IMR-90 (cell line): ENCODE measurements around the gene PLSCR3. TPM values are rescaled to one million over a fixed set of nuclear protein-coding genes. Genes with fewer than 3 reads are reported as not detected.

Source experiments
- ATAC-seq: fragments of 200-7000 bp; cut with Tn5 transposase; 2 replicates; pipeline ENCODE4 v1.9.1; 2020; ENCODE audit warnings: low read depth, mild to moderate bottlenecking, moderate library complexity
- BruUV-seq: library from RNA; stranded (reverse); fragments of 400-500 nt; replicated peaks from 2 replicates; lab custom pipeline; 2021; lab: Mats Ljungman, UMichigan
- CTCF ChIA-PET: fragments of 300-600 bp; formaldehyde crosslinking; extraction: SDS; loops from one replicate; lab custom pipeline; 2021; ENCODE audit warnings: antibody characterized with exemption; lab: Yijun Ruan, JAX
- POLR2A ChIA-PET: fragments of 300-600 bp; sonication (Branson Sonifier 250); formaldehyde crosslinking; loops from one replicate; lab custom pipeline; 2022; ENCODE audit warnings: antibody characterized with exemption; ENCODE audit not compliant: unreplicated experiment; lab: Charles Lee
- DNase-seq: peaks from one replicate; pipeline ENCODE4 v3.0.0; 2013
- H2AFZ ChIP-seq: replicated peaks from 2 replicates; pipeline ENCODE3; 2013; ENCODE audit warnings: low read length, mild to moderate bottlenecking; ENCODE audit not compliant: poor library complexity
- H2AK5ac ChIP-seq: 2 replicates; pipeline ENCODE4 v1.6.1; 2013; ENCODE audit warnings: low read depth, low read length, inconsistent platforms
- H2AK9ac ChIP-seq: replicated peaks from 2 replicates; pipeline ENCODE3; 2013; ENCODE audit warnings: mild to moderate bottlenecking, low read depth, low read length, moderate library complexity; ENCODE audit not compliant: poor library complexity
- H2BK120ac ChIP-seq: 2 replicates; pipeline ENCODE4 v1.6.1; 2013; ENCODE audit warnings: low read depth, low read length, inconsistent platforms
- H2BK15ac ChIP-seq: 3 replicates; pipeline ENCODE4 v1.6.1; 2013; ENCODE audit warnings: low read depth, low read length, inconsistent platforms
- H2BK20ac ChIP-seq: 2 replicates; pipeline ENCODE4 v1.6.1; 2013; ENCODE audit warnings: low read depth, mild to moderate bottlenecking, inconsistent platforms, low read length, moderate library complexity
- H2BK5ac ChIP-seq: 2 replicates; pipeline ENCODE4 v1.6.1; 2013; ENCODE audit warnings: mild to moderate bottlenecking, low read depth, low read length, inconsistent platforms; ENCODE audit not compliant: poor library complexity, severe bottlenecking
- H3K14ac ChIP-seq: replicated peaks from 2 replicates; pipeline ENCODE4 v1.6.1; 2013; ENCODE audit warnings: low read depth, low read length, inconsistent platforms
- H3K18ac ChIP-seq: 2 replicates; pipeline ENCODE4 v1.6.1; 2013; ENCODE audit warnings: low read depth, low read length, control low read depth
- H3K23ac ChIP-seq: 2 replicates; pipeline ENCODE4 v1.6.1; 2013; ENCODE audit warnings: low read depth, low read length, inconsistent platforms
- H3K27ac ChIP-seq: 2 replicates; pipeline ENCODE4 v1.5.1; 2013; ENCODE audit warnings: mild to moderate bottlenecking, control low read depth, low read length; ENCODE audit not compliant: insufficient read depth
- H3K27me3 ChIP-seq: 2 replicates; pipeline ENCODE4 v1.6.1; 2013; ENCODE audit warnings: low read length; ENCODE audit not compliant: control insufficient read depth, insufficient read depth
- H3K36me3 ChIP-seq: 2 replicates; pipeline ENCODE4 v1.6.1; 2013; ENCODE audit warnings: low read length, mixed read lengths; ENCODE audit not compliant: control insufficient read depth, insufficient read depth
- H3K4ac ChIP-seq: 2 replicates; pipeline ENCODE4 v1.6.1; 2013; ENCODE audit warnings: low read depth, low read length, inconsistent platforms
- H3K4me1 ChIP-seq: 2 replicates; pipeline ENCODE4 v1.6.1; 2013; ENCODE audit warnings: low read length, mixed read lengths; ENCODE audit not compliant: control insufficient read depth, insufficient read depth
- H3K4me2 ChIP-seq: 2 replicates; pipeline ENCODE4 v1.6.1; 2013; ENCODE audit warnings: low read depth, mild to moderate bottlenecking, control low read depth, low read length, moderate library complexity
- H3K4me3 ChIP-seq: 2 replicates; pipeline ENCODE4 v1.5.1; 2013; ENCODE audit warnings: low read depth, mild to moderate bottlenecking, control low read depth, low read length, moderate library complexity; ENCODE audit not compliant: insufficient read depth
- H3K56ac ChIP-seq: 2 replicates; pipeline ENCODE4 v1.6.1; 2013; ENCODE audit warnings: low read length, inconsistent platforms; ENCODE audit not compliant: insufficient read depth; ENCODE audit errors: extremely low read depth
- H3K79me1 ChIP-seq, 2 experiments: 2 replicates each; pipeline ENCODE4 v1.6.1; 2013; ENCODE audit warnings: low read length in 2 of 2, inconsistent platforms in 1 of 2, low read depth in 1 of 2
- H3K9ac ChIP-seq: 2 replicates; pipeline ENCODE4 v1.6.1; 2013; ENCODE audit warnings: low read depth, low read length, control low read depth
- H3K9me1 ChIP-seq: 2 replicates; pipeline ENCODE4 v1.6.1; 2013; ENCODE audit warnings: low read length, inconsistent platforms; ENCODE audit not compliant: insufficient read depth
- H3K9me3 ChIP-seq: 2 replicates; pipeline ENCODE4 v1.6.1; 2013; ENCODE audit warnings: low read length; ENCODE audit not compliant: control insufficient read depth, insufficient read depth
- H4K20me1 ChIP-seq: 2 replicates; pipeline ENCODE4 v1.6.1; 2013; ENCODE audit warnings: low read length, inconsistent platforms; ENCODE audit not compliant: insufficient read depth
- H4K5ac ChIP-seq: 2 replicates; pipeline ENCODE4 v1.6.1; 2013; ENCODE audit warnings: mild to moderate bottlenecking, low read depth, low read length, control low read depth
- H4K8ac ChIP-seq, 2 experiments: 2 replicates each; pipeline ENCODE4 v1.6.1; 2013; ENCODE audit warnings: low read depth in 2 of 2, low read length in 2 of 2, control low read depth in 1 of 2, inconsistent platforms in 1 of 2
- H4K91ac ChIP-seq: 2 replicates; pipeline ENCODE4 v1.6.1; 2013; ENCODE audit warnings: low read depth, low read length, inconsistent platforms; ENCODE audit not compliant: insufficient read depth
- CHD1 ChIP-seq: IDR thresholded peaks from 2 replicates; pipeline ENCODE4 v1.6.1; 2012; ENCODE audit warnings: low read depth, low read length, improper control_type of control experiment
- FOS ChIP-seq: fragments of 150-350 bp; IDR thresholded peaks from 2 replicates; pipeline ENCODE4 v1.6.1; 2016; ENCODE audit warnings: low read depth, low read length
- MAFK ChIP-seq: IDR thresholded peaks from 2 replicates; pipeline ENCODE4 v1.6.1; 2012; ENCODE audit warnings: low read depth, low read length, improper control_type of control experiment
- MAZ ChIP-seq: IDR thresholded peaks from 2 replicates; pipeline ENCODE4 v1.6.1; 2012; ENCODE audit warnings: low read depth, mild to moderate bottlenecking, low read length, improper control_type of control experiment, moderate library complexity, borderline replicate concordance
- MXI1 ChIP-seq: IDR thresholded peaks from 2 replicates; pipeline ENCODE4 v1.6.1; 2012; ENCODE audit warnings: low read depth, mild to moderate bottlenecking, low read length, moderate library complexity, borderline replicate concordance
- NFE2L2 ChIP-seq: fragments of 150-350 bp; IDR thresholded peaks from 2 replicates; pipeline ENCODE4 v1.6.1; 2016; ENCODE audit warnings: low read depth, mild to moderate bottlenecking, low read length
- POLR2A ChIP-seq: IDR thresholded peaks from 2 replicates; pipeline ENCODE4 v1.6.1; 2012; ENCODE audit warnings: mild to moderate bottlenecking, low read depth, low read length
- RAD21 ChIP-seq: IDR thresholded peaks from 2 replicates; pipeline ENCODE4 v1.6.1; 2012; ENCODE audit warnings: low read length, improper control_type of control experiment
- RCOR1 ChIP-seq: IDR thresholded peaks from 2 replicates; pipeline ENCODE4 v1.6.1; 2012; ENCODE audit warnings: mild to moderate bottlenecking, low read length, improper control_type of control experiment; ENCODE audit not compliant: insufficient replicate concordance
- RFX5 ChIP-seq: IDR thresholded peaks from 2 replicates; pipeline ENCODE4 v1.8.0; 2012; ENCODE audit warnings: low read depth, mild to moderate bottlenecking, low read length, moderate library complexity
- SMC3 ChIP-seq: fragments of 150-350 bp; IDR thresholded peaks from 2 replicates; pipeline ENCODE4 v1.6.1; 2016; ENCODE audit warnings: low read depth, mild to moderate bottlenecking, antibody characterized with exemption, low read length, moderate library complexity
- WGBS, 2 experiments: methylation state at CpG; one replicate each; pipeline versions ENCODE4 v1.1.5 to v1.1.7; 2013; ENCODE audit warnings: missing lambda C conversion rate in 2 of 2; ENCODE audit not compliant: insufficient read length in 1 of 2; ENCODE audit errors: extremely low coverage in 2 of 2; 5-methylcytosine and 5-hydroxymethylcytosine counted together
- dilution Hi-C: fragments of 300-500 bp; cut with HindIII; formaldehyde crosslinking; loops from one replicate; pipeline ENCODE4 v1.14.3; 2018; ENCODE audit warnings: low sequenced_read_pairs; ENCODE audit not compliant: unreplicated experiment
- in situ Hi-C: fragments of 300-500 bp; cut with MboI; formaldehyde crosslinking; loops from 3 replicates; pipeline ENCODE4 v1.14.3; 2019; ENCODE audit warnings: low sequenced_read_pairs, inconsistent platforms, mixed read lengths
- intact Hi-C: fragments of 100-400 bp; cut with micrococcal nuclease; formaldehyde crosslinking; loops from 2 replicates; pipeline ENCODE4 v1.10.0; 2022
- polyA plus RNA-seq, 3 experiments: library from polyadenylated mRNA; depleted of rRNA; stranded (reverse); fragments of >200 nt; gene quantifications; 2 replicates each; pipeline ENCODE4 v1.2.3, GENCODE V29; 2012; ENCODE audit warnings: low replicate concordance in 1 of 3
- total RNA-seq: library from RNA; depleted of rRNA; stranded (reverse); fragments of >200 nt; gene quantifications from 2 replicates; pipeline ENCODE4 v1.2.3, GENCODE V29; 2012
- TF ChIP-seq, protein P1 (sequence below): fragments of 150-350 bp; IDR thresholded peaks from 2 replicates; pipeline ENCODE4 v1.6.1; 2017; ENCODE audit warnings: mild to moderate bottlenecking, antibody characterized with exemption, low read length, low read depth
- TF ChIP-seq, protein P2 (sequence below): fragments of 150-350 bp; IDR thresholded peaks from 2 replicates; pipeline ENCODE4 v1.6.1; 2016; ENCODE audit warnings: low read depth, mild to moderate bottlenecking, low read length, moderate library complexity, borderline replicate concordance
- TF ChIP-seq, protein P3 (sequence below): conservative IDR thresholded peaks from 2 replicates; pipeline ENCODE4 v1.5.1; 2012; ENCODE audit warnings: mild to moderate bottlenecking, low read depth, low read length, improper control_type of control experiment

Gene PLSCR3
- total and polyA plus RNA-seq, 2 of the 4 experiments (the other 2 are of a cell fraction) = 6.1 to 116 TPM

DNA sequence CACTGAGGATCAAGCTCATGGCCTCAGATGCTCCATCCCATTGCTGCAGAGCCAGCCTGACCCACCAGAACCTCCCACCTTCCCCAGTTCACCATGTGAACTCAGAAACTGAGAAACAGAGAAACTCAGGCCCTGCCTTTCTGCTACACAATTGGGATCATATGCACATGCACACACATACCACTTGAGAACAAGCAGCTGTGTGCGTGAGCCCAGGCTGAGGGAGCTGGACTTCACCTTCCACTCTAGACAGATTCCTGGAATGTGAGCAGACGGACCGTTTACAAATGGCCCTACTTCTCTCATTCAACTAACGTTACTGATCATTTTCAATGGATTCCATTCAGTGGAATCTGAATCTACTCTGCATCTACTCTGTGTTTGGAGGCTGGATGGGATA lies 29.4 kb upstream of the PLSCR3 start:
- Histone ChIP-seq H3K14ac (no peak overlapping the region), H3K4me2 (no peak overlapping the region), H3K56ac (no peak overlapping the region), H2BK5ac (no peak overlapping the region), H3K27ac (no peak overlapping the region), H2AK5ac (no peak overlapping the region), H3K18ac (no peak overlapping the region), H3K4me3 (no peak overlapping the region), H3K4ac (no peak overlapping the region), H2AFZ (no peak overlapping the region), H3K4me1 (no peaks in the 10 kb centered on the region), H4K91ac (no peak overlapping the region), H2BK20ac (no peak overlapping the region), H3K27me3 (0 out of 2 replicates have a peak, but pooled peaks cover 2% of the 10 kb centered on the region), H3K36me3 (peaks cover under 1% of the 10 kb centered on the region; the same call in 1 of the 2 replicates), H4K5ac (no peak overlapping the region), H4K8ac (no peak overlapping the region), H3K79me1 (no peaks in the 10 kb centered on the region), H3K9me3 (no peaks in the 10 kb centered on the region), H2AK9ac (no peak overlapping the region), H2BK15ac (no peak overlapping the region), H3K9ac (no peak overlapping the region), H4K20me1 (no peaks in the 10 kb centered on the region), H3K23ac (no peak overlapping the region), H2BK120ac (no peak overlapping the region), H3K9me1 (0 out of 2 replicates have a peak, but pooled peaks cover 3% of the 10 kb centered on the region)
- no TSS peak for BruUV-seq
- intact Hi-C loops (no loop called here), dilution Hi-C loops (no loop called here), in situ Hi-C loops (no loop called here)
- ATAC-seq (peak; percentile 56), DNase-seq (peak; percentile 18)
- CTCF ChIA-PET = no interaction called here
- POLR2A ChIA-PET = no interaction called here
- no CpG with 5 or more reads among the region's 4 CpGs for WGBS, 2 experiments
- TF ChIP-seq MAFK = no peak
- no peak for TF ChIP-seq RCOR1
- no peak for TF ChIP-seq MAZ
- TF ChIP-seq NFE2L2 = no peak
- no peak for TF ChIP-seq POLR2A
- TF ChIP-seq RAD21 = no peak
- TF ChIP-seq SMC3 = no peak
- no peak for TF ChIP-seq CHD1
- TF ChIP-seq, protein P1, sequence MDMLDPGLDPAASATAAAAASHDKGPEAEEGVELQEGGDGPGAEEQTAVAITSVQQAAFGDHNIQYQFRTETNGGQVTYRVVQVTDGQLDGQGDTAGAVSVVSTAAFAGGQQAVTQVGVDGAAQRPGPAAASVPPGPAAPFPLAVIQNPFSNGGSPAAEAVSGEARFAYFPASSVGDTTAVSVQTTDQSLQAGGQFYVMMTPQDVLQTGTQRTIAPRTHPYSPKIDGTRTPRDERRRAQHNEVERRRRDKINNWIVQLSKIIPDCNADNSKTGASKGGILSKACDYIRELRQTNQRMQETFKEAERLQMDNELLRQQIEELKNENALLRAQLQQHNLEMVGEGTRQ = no peak
- TF ChIP-seq RFX5 = no peak
- no peak for TF ChIP-seq MXI1
- no peak for TF ChIP-seq FOS
- TF ChIP-seq, protein P2, sequence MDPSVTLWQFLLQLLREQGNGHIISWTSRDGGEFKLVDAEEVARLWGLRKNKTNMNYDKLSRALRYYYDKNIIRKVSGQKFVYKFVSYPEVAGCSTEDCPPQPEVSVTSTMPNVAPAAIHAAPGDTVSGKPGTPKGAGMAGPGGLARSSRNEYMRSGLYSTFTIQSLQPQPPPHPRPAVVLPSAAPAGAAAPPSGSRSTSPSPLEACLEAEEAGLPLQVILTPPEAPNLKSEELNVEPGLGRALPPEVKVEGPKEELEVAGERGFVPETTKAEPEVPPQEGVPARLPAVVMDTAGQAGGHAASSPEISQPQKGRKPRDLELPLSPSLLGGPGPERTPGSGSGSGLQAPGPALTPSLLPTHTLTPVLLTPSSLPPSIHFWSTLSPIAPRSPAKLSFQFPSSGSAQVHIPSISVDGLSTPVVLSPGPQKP = no peak
- TF ChIP-seq, protein P3, sequence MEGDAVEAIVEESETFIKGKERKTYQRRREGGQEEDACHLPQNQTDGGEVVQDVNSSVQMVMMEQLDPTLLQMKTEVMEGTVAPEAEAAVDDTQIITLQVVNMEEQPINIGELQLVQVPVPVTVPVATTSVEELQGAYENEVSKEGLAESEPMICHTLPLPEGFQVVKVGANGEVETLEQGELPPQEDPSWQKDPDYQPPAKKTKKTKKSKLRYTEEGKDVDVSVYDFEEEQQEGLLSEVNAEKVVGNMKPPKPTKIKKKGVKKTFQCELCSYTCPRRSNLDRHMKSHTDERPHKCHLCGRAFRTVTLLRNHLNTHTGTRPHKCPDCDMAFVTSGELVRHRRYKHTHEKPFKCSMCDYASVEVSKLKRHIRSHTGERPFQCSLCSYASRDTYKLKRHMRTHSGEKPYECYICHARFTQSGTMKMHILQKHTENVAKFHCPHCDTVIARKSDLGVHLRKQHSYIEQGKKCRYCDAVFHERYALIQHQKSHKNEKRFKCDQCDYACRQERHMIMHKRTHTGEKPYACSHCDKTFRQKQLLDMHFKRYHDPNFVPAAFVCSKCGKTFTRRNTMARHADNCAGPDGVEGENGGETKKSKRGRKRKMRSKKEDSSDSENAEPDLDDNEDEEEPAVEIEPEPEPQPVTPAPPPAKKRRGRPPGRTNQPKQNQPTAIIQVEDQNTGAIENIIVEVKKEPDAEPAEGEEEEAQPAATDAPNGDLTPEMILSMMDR = no peak
